GM19351 (cell line): ENCODE data around the gene SCN1A.
"Not testable (repeated sequence)": the region's sequence is repeated elsewhere in the genome, so short reads cannot be mapped to it uniquely, and the experiment has no call there.

Experiments used
- ATAC-seq: cut with Tn5 transposase; IDR thresholded peaks from one replicate; pipeline ENCODE4 v1.9.1; 2021; ENCODE audit warnings: mild to moderate bottlenecking, moderate library complexity; ENCODE audit not compliant: unreplicated experiment

SCN1A gene

DNA sequence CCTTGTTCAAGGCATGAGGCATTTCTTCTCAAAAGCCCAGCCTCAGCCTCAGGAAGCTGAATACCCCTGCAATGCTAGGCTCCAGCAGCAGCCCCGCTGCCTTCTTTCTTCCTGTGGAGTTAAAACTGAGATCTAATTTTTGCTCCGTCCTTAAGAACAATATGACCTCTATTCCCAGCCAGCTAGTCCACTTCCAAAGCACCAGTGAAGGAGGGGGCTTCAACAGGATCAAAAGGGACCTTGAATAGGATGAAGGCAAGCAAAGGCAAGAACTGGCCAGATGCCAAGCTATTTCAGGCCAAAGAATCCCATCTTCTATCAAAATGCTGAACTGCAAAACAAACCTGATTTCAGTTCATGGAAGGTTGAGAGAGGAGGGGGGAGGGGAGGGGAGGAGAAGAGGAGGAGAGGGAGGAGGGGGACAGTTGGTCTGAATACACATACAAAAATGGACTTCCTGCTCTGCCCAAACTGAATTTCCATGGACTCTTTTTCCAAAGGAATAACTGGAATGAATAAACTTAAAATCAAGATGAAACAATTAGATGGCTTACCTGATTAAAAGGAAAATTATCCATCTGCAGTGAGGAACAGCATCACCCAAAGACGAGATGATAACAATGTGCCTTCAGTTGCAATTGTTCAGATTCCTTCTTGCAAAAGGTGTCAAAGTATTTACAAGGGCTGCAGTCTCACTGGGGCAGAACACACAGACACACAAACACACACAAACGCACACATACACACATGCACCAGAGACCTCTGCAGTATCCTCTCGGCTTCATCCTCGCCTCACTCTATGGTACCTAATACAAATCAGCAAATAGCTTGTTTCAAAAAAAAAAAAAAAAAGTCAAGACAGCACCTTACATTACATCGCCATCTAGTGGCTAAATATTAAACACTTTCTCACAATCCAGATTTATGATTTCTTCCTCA lies at the start of gene SCN1A:
Gene SCN1A (minus strand): TSS at position 804 of the 939 bp plus-strand sequence. CDS start 54,399 bp downstream, outside the sequence.
- ATAC-seq = peak; percentile 70

- ATAC-seq = no peak
These were observed 45.4 kb upstream of the SCN1A start for GRCh38 chr2:166173263-166173662.

DNA sequence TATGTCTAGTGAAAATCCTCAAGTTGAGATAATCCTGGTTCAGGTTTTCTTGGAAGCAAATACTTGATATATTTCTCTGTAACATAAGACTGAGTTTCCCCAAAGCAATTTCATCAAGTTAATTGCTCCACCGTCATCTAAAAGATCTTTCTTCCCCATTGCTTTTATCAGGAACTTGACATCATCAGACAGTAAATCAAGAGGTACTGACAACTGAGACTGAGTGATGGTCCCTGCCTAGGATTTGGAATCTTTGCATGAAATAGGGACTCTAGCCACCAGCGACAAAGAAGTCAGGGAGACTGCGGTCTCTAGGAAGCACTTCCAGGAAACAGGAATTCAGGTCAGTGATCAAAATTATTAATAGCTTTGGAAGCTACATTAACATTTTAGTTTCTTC lies 43.4 kb upstream of the SCN1A start:
- ATAC-seq = no peak

DNA sequence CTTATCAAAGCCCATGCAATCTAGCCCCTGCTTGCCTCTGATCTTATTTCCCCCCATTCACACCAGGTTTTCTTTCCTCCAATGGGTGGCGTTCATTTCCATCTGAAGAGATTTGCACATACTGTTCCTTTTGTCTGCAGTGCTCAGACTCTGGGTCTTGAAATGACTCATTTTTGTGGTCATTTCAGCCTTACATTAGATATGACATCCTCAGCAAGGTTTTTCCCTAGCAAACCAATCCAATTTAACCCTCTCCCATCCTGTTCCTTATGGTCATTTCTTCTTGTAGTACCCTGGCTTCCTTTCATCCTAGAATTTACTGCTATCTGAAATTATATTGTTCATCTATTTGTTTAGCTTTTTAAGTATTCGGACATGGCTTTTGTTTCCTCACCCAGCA lies 42.5 kb upstream of the SCN1A start:
- ATAC-seq = peak; percentile 93

GRCh38 chr2:166167449-166167848 lies 39.6 kb upstream of the SCN1A start:
- ATAC-seq = no peak

DNA sequence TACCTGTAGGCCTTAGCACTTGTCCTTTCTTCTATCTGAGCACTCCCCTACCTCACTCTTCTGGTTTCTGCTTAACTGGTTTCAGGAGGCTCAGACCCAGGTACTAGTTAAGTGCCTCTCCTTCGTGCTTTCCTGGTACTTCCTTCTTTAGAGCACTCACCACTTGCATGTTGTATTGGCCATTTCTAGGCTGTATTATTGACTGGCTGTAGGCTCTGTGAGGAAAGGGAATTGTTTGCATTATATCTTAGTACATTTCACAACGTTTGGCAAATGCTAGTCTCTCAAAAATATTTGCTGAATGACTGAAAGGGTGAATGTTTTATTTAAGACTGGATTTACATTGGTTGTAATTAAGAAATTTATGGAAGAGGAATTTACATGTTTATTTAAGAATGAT lies 36.0 kb upstream of the SCN1A start:
- no peak for ATAC-seq

DNA sequence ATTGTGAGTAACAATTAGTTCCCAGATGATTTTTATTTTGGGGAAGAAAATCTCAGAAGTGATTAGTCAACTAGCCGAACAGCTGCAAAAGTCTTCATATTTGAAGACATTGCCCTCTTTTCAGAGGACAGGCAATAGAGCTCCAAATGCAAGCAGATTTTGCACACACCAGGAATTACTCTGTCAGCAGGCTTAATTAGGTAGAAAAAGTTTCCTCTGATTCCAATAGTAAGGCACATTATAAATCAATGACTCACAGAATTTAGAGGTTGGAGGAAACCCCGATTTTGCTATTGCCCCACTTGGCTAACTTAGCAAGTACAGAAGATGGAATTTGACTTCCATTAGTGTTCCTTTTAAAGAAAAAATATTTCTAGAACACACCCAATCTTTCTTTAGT lies 30.7 kb upstream of the SCN1A start:
- no peak for ATAC-seq

- no peak for ATAC-seq
These were observed 29.8 kb upstream of the SCN1A start for GRCh38 chr2:166157578-166157977.

DNA sequence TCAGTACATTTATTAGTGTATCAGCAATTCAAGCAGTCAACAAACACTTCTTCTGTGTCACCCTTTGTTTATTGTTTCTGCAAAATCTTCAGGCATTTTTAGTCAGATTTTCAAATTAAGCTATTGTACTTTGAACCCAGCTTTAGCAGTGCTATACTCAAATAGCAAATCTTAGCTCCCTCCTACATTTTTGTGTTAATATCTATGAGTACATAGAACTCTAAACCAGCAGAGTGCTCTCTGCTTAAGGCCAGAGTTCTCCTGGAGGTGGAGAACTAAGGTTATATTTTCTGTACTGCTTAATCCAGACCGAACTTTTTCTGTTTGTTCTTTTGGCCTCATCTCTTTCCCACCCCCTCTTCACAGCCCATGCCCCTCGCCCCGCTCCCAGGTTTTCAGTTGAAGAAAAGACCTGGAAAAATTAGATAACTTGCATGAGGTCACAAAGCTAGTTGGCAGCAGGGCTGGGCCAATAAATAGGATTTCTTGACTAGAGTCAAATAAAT lies 29.2 kb upstream of the SCN1A start:
- no peak for ATAC-seq

DNA sequence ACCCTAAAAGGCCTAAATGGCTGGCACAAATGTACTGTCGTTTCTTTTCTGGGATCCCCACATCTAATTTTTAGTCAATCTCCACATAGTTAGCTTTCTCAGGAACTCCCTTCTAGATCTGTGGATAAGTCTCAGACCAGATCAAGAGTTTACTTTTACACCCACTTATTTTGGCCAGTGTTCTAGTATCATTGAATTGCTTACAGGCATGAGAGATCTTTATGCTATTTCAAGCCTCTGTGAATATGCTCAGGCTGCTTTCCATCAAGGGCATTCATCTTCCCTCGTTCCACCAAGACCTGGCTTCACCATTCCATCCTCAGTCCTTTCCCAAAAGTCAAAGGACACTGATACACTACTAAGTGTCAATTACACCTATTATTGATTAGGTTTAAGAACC lies 27.8 kb upstream of the SCN1A start:
- ATAC-seq = no peak

GRCh38 chr2:166154685-166155338 lies 27.0 kb upstream of the SCN1A start:
- no peak for ATAC-seq

GRCh38 chr2:166152064-166152463 lies 24.2 kb upstream of the SCN1A start:
- no peak for ATAC-seq

DNA sequence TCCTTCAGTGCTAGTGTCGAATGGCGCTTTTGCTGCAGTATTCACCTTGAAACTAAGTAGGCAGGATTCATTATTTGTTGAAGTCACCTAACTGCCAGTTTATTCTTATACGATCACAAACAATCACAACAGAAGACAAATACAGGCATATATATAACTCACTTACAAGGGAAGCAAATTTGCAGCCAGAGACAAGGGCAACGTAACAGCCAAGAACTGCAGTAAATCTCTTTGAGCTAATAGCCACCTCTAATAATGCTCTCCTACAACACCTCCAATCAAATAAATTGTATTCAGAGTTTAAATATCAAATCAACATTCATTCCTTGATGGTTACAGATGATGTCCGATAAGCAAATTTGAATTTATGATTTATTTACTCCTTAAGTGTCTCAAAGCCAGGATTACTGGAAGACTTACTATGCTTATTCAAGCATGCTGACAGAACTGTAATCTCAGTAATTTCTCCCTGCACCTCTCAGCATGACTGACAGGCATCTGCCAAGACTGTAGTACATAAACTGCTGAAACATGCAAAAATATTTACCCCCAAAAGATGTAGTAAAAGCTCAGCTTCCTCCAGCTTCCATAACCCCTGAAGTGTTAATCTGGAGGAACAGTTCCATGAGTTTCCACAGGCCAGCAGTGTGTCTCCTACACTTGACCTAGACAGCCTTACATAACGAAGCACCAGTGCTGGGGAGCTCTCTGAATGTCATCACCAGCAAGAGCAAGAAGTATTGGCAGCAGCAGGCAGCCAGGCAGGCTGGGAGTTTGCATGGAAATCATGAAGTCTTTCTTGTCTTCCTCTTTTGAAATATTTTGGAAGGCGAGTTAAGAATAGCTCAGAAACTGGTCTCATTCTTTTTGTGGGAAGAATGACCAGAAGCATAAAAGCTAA lies 20.9 kb upstream of the SCN1A start:
- ATAC-seq = no peak

- ATAC-seq = no peak
These were observed 20.1 kb upstream of the SCN1A start for GRCh38 chr2:166147883-166148282.

DNA sequence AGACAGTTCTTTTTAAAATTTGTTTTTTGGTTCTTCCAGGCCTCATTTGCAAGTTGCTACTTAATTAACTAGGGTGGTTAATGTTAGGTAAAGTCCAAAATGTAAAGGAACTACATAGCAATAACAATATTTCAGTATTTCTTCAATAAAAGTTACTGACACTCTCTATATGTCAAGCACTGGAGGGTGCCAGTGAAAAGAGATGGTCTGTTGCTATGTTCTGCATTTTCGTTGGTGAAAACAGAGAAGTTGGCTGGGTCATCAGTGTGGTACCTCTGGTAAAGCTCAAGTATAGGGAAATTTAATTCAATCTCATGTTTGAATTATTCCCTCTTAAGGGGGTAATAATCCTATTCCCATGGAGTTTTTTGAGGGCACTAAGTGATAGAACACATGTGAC lies 16.3 kb upstream of the SCN1A start:
- ATAC-seq = no peak

- ATAC-seq = no peak
These were observed 13.1 kb upstream of the SCN1A start for GRCh38 chr2:166140932-166141331.

- ATAC-seq = no peak
These were observed 12.7 kb upstream of the SCN1A start for GRCh38 chr2:166140475-166140874.

GRCh38 chr2:166139479-166139878 lies 11.7 kb upstream of the SCN1A start:
- not testable (repeated sequence) for ATAC-seq

DNA sequence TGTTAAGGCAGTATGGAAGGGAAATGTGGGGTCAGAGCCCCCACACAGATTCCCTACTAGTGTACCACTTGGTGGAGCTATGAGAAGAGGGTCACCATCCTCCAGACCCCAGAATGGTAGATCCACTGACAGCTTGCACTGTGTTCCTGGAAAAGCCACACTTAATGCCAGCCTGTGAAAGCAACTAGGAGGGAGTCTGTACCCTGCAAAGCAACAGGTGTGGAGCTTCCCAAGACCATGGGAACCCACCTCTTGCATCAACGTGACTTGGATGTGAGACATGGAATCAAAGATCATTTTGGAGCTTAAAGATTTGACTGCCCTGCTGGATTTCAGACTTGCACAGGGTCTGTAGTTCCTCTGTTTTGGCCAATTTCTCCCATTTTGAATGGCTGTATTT lies 10.8 kb upstream of the SCN1A start:
- ATAC-seq = no peak

- no peak for ATAC-seq
These were observed 10.3 kb upstream of the SCN1A start for GRCh38 chr2:166138144-166138543.

GRCh38 chr2:166137331-166137730 lies 9.5 kb upstream of the SCN1A start:
- no peak for ATAC-seq
